CD4-positive, alpha-beta memory T cell (primary cell): ENCODE measurements around the gene COPS9. TPM values are rescaled to one million over a fixed set of nuclear protein-coding genes. Genes with fewer than 3 reads are reported as not detected.

ENCODE experiments used
- CTCF ChIA-PET: fragments of 350-600 bp; sonication (Branson Sonifier 250); formaldehyde crosslinking; loops from one replicate; lab custom pipeline; 2021; ENCODE audit warnings: inconsistent platforms; ENCODE audit not compliant: partially characterized antibody; lab: Charles Lee
- POLR2A ChIA-PET: fragments of 350-600 bp; sonication (Branson Sonifier 250); formaldehyde crosslinking; loops from one replicate; lab custom pipeline; 2021; ENCODE audit not compliant: partially characterized antibody; lab: Charles Lee
- DNase-seq, 5 donors: peaks; one replicate each; pipeline versions ENCODE4 v3.0.0 to v3.0.0-alpha.2; 2020 to 2022; ENCODE audit warnings: mixed read lengths in 1 of 5
- H3K27ac ChIP-seq: one replicate; pipeline ENCODE4 v1.7.0; 2013; ENCODE audit warnings: low read depth, low read length
- H3K27me3 ChIP-seq: 2 replicates; pipeline ENCODE4 v1.7.0; 2013; ENCODE audit warnings: mild to moderate bottlenecking, low read length, moderate library complexity; ENCODE audit not compliant: insufficient read depth
- H3K36me3 ChIP-seq: 2 replicates; pipeline ENCODE4 v1.7.0; 2013; ENCODE audit warnings: mild to moderate bottlenecking, low read length, moderate library complexity; ENCODE audit not compliant: insufficient read depth
- H3K4me1 ChIP-seq: 2 replicates; pipeline ENCODE4 v1.7.0; 2013; ENCODE audit warnings: mild to moderate bottlenecking, low read length, moderate library complexity; ENCODE audit not compliant: insufficient read depth
- H3K4me3 ChIP-seq, 2 donors: one replicate each; pipeline ENCODE4 v1.7.0; 2013; ENCODE audit warnings: low read length in 2 of 2, mild to moderate bottlenecking in 1 of 2
- H3K9me3 ChIP-seq, 2 donors: one replicate each; pipeline ENCODE4 v1.7.0; 2013; ENCODE audit warnings: low read length in 2 of 2, control low read depth in 1 of 2; ENCODE audit not compliant: control insufficient read depth in 1 of 2
- H3K27ac Mint-ChIP-seq, 7 donors: one replicate each; pipeline ENCODE4 v1.8.0; 2020 to 2021; ENCODE audit warnings: mixed read lengths in 7 of 7, mild to moderate bottlenecking in 6 of 7, inconsistent platforms in 3 of 7, moderate library complexity in 3 of 7
- H3K27me3 Mint-ChIP-seq, 2 donors: one replicate each; pipeline ENCODE4 v1.8.0; 2020 to 2021; ENCODE audit warnings: mixed read lengths in 2 of 2
- H3K36me3 Mint-ChIP-seq, 2 donors: one replicate each; pipeline ENCODE4 v1.8.0; 2020 to 2021; ENCODE audit warnings: mixed read lengths in 2 of 2, inconsistent platforms in 1 of 2, mild to moderate bottlenecking in 1 of 2
- H3K4me1 Mint-ChIP-seq, 4 donors: one replicate each; pipeline ENCODE4 v1.8.0; 2020 to 2021; ENCODE audit warnings: mixed read lengths in 4 of 4, mild to moderate bottlenecking in 1 of 4
- H3K4me3 Mint-ChIP-seq, 8 donors: one replicate each; pipeline ENCODE4 v1.8.0; 2020 to 2021; ENCODE audit warnings: mixed read lengths in 8 of 8, mild to moderate bottlenecking in 7 of 8, moderate library complexity in 6 of 8, inconsistent platforms in 3 of 8
- H3K9me3 Mint-ChIP-seq, 8 donors: one replicate each; pipeline ENCODE4 v1.8.0; 2020 to 2021; ENCODE audit warnings: mixed read lengths in 8 of 8, mild to moderate bottlenecking in 5 of 8, inconsistent platforms in 3 of 8, moderate library complexity in 1 of 8
- intact Hi-C: fragments of 100-400 bp; cut with micrococcal nuclease; formaldehyde crosslinking; loops from one replicate; pipeline ENCODE4 v1.15.1; 2023
- polyA plus RNA-seq, 2 donors: library from polyadenylated mRNA; unstranded; fragments of 300-500 nt; fragmentation: Illumina TruSeq; gene quantifications; one replicate each; pipeline ENCODE4 v1.2.3, GENCODE V29; 2021
- total RNA-seq, 2 experiments: library from RNA; stranded (reverse); gene quantifications; one replicate each; pipeline ENCODE4 v1.2.3, GENCODE V29; 2021

COPS9 gene
- total and polyA plus RNA-seq, 4 experiments from 2014 or later = 82.2 to 335 (median 195) TPM

- Mint-ChIP-seq H3K4me3 (peak overlapping the region in 2 of 8 donors; percentile 29 to 38), H3K27ac (no peak overlapping the region)
Observed at GRCh38 chr2:240139011-240139441, 2.9 kb upstream of the COPS9 start.

DNA sequence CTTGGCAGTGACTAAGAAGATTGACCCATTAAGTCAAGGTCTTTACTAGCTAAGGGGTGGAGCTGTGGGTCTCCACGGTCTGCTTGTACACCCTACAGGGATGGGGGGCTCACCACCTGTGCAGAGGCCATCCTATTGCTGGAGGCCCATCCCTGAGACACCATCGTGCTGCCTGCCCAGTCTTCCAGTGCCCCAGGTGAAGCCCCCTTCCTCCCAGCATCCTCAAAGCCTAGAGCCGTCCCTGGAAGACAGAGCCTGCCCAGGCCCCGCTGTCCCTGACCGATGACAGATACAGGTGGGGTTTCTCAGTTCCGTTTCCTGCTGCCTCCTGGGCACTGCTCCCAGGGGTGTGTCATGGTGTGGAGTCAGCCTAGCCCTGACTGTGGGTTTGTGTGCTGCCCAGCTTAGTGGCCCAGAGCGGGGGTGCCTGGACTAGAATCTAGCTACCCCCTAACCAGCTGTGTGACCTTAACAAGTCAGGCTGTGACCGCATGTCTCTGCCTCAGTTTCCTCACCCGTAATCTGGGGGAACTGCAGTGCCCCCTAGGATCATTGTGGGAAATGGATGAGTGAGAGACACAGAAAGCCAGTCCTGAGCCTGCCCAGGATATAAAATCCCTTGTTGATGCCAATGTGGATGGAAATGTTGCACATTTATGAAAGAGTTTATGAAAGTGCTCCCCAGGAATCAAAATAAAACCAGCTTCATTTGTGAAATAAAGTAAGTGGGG is 2.3 kb upstream of the COPS9 start:
- intact Hi-C loops = no loop called here
- ChIA-PET CTCF (interaction anchor here (1.1 to 8.8 kb wide), 3 partner anchors 11 to 79 kb away, joined by 3 to 149 read pairs (median 7); no protein-coding TSS in a partner anchor), POLR2A (no interaction called here)
- H3K27me3 Mint-ChIP-seq = peaks cover 0 to 1% of the 10 kb centered on the region in 2 donors
- Histone ChIP-seq H3K36me3 (peaks cover under 1% of the 10 kb centered on the region), H3K4me3 (no peak overlapping the region), H3K9me3 (no peaks in the 10 kb centered on the region), H3K27ac (no peak overlapping the region), H3K4me1 (peaks cover 23% of the 10 kb centered on the region), H3K27me3 (no peaks in the 10 kb centered on the region)
- no peak for DNase-seq
- H3K27ac Mint-ChIP-seq = peak overlapping the region in 1 of 7 donors; percentile 42
- H3K36me3 Mint-ChIP-seq = peaks cover under 1 to 18% of the 10 kb centered on the region in 2 donors
- peak overlapping the region in 5 of 8 donors; percentile 29 to 65 (median 57) for H3K4me3 Mint-ChIP-seq
- peaks cover 14 to 34% (median 26%) of the 10 kb centered on the region in 4 donors for H3K4me1 Mint-ChIP-seq
- no peaks in the 10 kb centered on the region for H3K9me3 Mint-ChIP-seq

More at GRCh38 chr2:240139011-240139441, 2.9 kb upstream of the COPS9 start:
- peaks cover 0 to 1% of the 10 kb centered on the region in 2 donors for H3K27me3 Mint-ChIP-seq
- H3K27ac ChIP-seq = no peak overlapping the region
- no peak overlapping the region for H3K4me3 ChIP-seq
- H3K4me1 Mint-ChIP-seq = peaks cover 14 to 31% (median 26%) of the 10 kb centered on the region in 4 donors
- no peaks in the 10 kb centered on the region for H3K9me3 Mint-ChIP-seq
- no peaks in the 10 kb centered on the region for H3K27me3 ChIP-seq
- no peak for DNase-seq
- peaks cover 0 to 12% of the 10 kb centered on the region in 2 donors for H3K36me3 Mint-ChIP-seq
- no peaks in the 10 kb centered on the region for H3K9me3 ChIP-seq
- intact Hi-C loops = no loop called here
- H3K36me3 ChIP-seq = no peaks in the 10 kb centered on the region
- ChIA-PET CTCF (interaction anchor here (1.1 to 8.8 kb wide), 3 partner anchors 11 to 79 kb away, joined by 3 to 149 read pairs (median 7); no protein-coding TSS in a partner anchor), POLR2A (no interaction called here)
- peaks cover 23% of the 10 kb centered on the region for H3K4me1 ChIP-seq

- Mint-ChIP-seq H3K27ac (peak overlapping the region in 1 of 7 donors; percentile 42), H3K4me3 (peak overlapping the region; percentile 43 to 96 (median 90)), H3K27me3 (no peaks in the 10 kb centered on the region), H3K36me3 (peaks cover 4 to 25% of the 10 kb centered on the region in 2 donors), H3K4me1 (peaks cover 14 to 38% (median 29%) of the 10 kb centered on the region in 4 donors), H3K9me3 (no peaks in the 10 kb centered on the region)
- Histone ChIP-seq H3K27ac (no peak overlapping the region), H3K4me3 (no peak overlapping the region), H3K36me3 (peaks cover 7% of the 10 kb centered on the region), H3K4me1 (peaks cover 23% of the 10 kb centered on the region), H3K9me3 (no peaks in the 10 kb centered on the region), H3K27me3 (no peaks in the 10 kb centered on the region)
- POLR2A ChIA-PET = no interaction called here
- CTCF ChIA-PET = interaction anchor here (8.8 kb wide), 1 partner anchor 78 kb away, joined by 149 read pairs; no protein-coding TSS in a partner anchor
- intact Hi-C loops = no loop called here
- no peak for DNase-seq
Observed at GRCh38 chr2:240137596-240138253, 1.6 kb upstream of the COPS9 start.

DNA sequence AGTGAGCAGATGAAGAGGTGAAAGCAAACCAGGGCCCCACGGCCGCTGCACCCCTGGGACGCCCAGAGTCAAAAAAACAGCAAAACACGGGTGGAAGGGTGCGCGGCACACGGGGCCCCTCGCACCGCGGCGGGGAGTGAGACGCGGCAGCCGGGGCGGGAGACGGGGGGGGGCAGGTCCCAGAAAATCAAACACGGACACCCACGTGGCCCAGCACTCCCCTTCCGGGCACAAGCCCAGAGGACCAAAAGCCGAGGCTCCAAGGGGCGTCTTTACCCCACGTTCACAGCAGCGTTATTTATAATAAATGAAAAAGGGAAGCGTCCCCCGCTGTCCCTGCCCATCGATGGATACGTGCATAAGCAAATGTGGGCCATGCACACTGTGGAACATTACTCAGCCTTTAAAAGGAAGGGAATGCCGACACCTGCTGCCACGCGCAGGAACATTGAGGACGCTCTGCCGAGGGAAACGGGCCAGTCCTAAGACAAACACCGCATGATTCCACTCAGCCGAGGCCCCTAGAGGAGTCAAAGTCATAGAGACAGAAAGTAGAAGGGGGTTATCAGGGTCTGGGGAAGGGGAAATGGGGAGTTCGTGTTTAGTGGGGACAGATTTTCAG is 677 bp upstream of the COPS9 start:
- peak overlapping the region; percentile 67 for H3K27ac ChIP-seq
- no peak for DNase-seq
- ChIA-PET POLR2A (no interaction called here), CTCF (no interaction called here)
- Mint-ChIP-seq H3K4me3 (peak overlapping the region; percentile 87 to 96 (median 92)), H3K9me3 (no peaks in the 10 kb centered on the region), H3K27me3 (no peaks in the 10 kb centered on the region), H3K36me3 (peaks cover 8 to 33% of the 10 kb centered on the region in 2 donors), H3K27ac (peak overlapping the region; percentile 33 to 96 (median 77)), H3K4me1 (peaks cover 14 to 41% (median 29%) of the 10 kb centered on the region in 4 donors)
- peak overlapping the region; percentile 84 to 89 for H3K4me3 ChIP-seq
- intact Hi-C loops = loop anchor here (1.0 kb wide), 1 partner anchor 111 kb away; the partner anchor contains the start of gene NDUFA10
- H3K27me3 ChIP-seq = no peaks in the 10 kb centered on the region
- peaks cover 17% of the 10 kb centered on the region for H3K36me3 ChIP-seq
- no peaks in the 10 kb centered on the region for H3K9me3 ChIP-seq
- H3K4me1 ChIP-seq = peaks cover 23% of the 10 kb centered on the region

GRCh38 chr2:240135706-240136012 is 446 bp downstream of the COPS9 start:
- ChIA-PET CTCF (interaction anchor here (1.3 kb wide), 1 partner anchor 74 kb away, joined by 6 read pairs; no protein-coding TSS in a partner anchor), POLR2A (interaction anchor here (0.6 to 0.7 kb wide), 2 partner anchors 69 to 110 kb away, joined by 3 to 4 read pairs; no protein-coding TSS in a partner anchor)
- intact Hi-C loops = loop anchor here (1.0 kb wide), 1 partner anchor 110 kb away; the partner anchor contains the start of gene NDUFA10

DNA sequence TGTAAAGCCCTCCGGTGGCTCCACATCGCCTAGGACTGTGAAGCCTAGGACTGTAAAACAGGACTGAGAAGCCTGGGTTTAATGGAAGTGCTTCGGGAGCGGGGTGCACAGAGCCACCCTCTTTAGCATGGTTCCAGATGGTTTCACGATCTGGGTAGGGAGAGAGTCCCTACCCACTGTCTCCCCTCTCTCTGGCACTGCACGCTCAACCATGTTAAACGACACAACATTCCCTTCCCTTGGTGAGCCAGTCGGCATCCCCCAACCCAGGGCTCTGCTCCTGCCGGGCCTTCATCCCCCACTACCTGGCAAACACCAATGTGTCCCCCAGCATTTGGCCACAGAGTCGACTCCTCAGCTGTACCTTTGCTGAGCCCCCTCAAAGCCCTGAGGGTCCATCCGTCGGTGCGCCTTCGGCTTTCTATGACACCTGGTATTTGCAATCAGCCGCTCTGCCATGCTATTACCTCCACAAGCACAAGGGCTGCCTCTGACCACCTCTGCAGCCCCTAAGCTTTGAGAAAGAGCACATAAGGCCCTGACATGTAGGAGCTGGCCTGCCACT is 1.1 kb downstream of the COPS9 start:
- peak overlapping the region; percentile 91 to 96 (median 94) for H3K4me3 Mint-ChIP-seq

More at GRCh38 chr2:240135706-240136012, 446 bp downstream of the COPS9 start:
- Histone ChIP-seq H3K27ac (peak overlapping the region; percentile 67), H3K36me3 (peaks cover 28% of the 10 kb centered on the region), H3K4me3 (peak overlapping the region; percentile 76 to 89), H3K9me3 (no peaks in the 10 kb centered on the region), H3K4me1 (peaks cover 23% of the 10 kb centered on the region), H3K27me3 (no peaks in the 10 kb centered on the region)
- Mint-ChIP-seq H3K4me3 (peak overlapping the region; percentile 91 to 96 (median 94)), H3K4me1 (peaks cover 14 to 41% (median 29%) of the 10 kb centered on the region in 4 donors), H3K9me3 (no peaks in the 10 kb centered on the region), H3K27ac (peak overlapping the region; percentile 33 to 95 (median 93)), H3K36me3 (peaks cover 18 to 43% of the 10 kb centered on the region in 2 donors), H3K27me3 (no peaks in the 10 kb centered on the region)
- no peak for DNase-seq

More for the DNA sequence above, 1.1 kb downstream of the COPS9 start:
- H3K36me3 ChIP-seq = peaks cover 34% of the 10 kb centered on the region
- peak overlapping the region; percentile 35 to 95 (median 93) for H3K27ac Mint-ChIP-seq
- ChIA-PET CTCF (interaction anchor here (0.8 to 1.3 kb wide), 4 partner anchors 9 to 74 kb away, joined by 3 to 6 read pairs (median 4); no protein-coding TSS in a partner anchor), POLR2A (interaction anchor here (0.6 to 0.7 kb wide), 2 partner anchors 68 to 110 kb away, joined by 3 to 4 read pairs; no protein-coding TSS in a partner anchor)
- peaks cover 25 to 49% of the 10 kb centered on the region in 2 donors for H3K36me3 Mint-ChIP-seq
- H3K4me1 Mint-ChIP-seq = peaks cover 14 to 41% (median 29%) of the 10 kb centered on the region in 4 donors
- H3K27ac ChIP-seq = peak overlapping the region; percentile 67
- intact Hi-C loops = no loop called here
- no peak for DNase-seq
- no peaks in the 10 kb centered on the region for H3K27me3 ChIP-seq
- H3K27me3 Mint-ChIP-seq = no peaks in the 10 kb centered on the region
- peaks cover 23% of the 10 kb centered on the region for H3K4me1 ChIP-seq
- H3K4me3 ChIP-seq = peak overlapping the region; percentile 76 to 89
- H3K9me3 Mint-ChIP-seq = no peaks in the 10 kb centered on the region
- H3K9me3 ChIP-seq = no peaks in the 10 kb centered on the region
